Upper lobe of right lung (tissue), 1 donor: ENCODE data around the gene ADCY7. TPM values are rescaled to one million over a fixed set of nuclear protein-coding genes. Genes with fewer than 3 reads are reported as not detected.

ENCODE experiments used
- ATAC-seq: fragments of 200-7000 bp; cut with Tn5 transposase; one replicate; pipeline ENCODE4 v1.9.1; 2020; ENCODE audit warnings: mild to moderate bottlenecking, moderate library complexity
- DNase-seq: peaks from one replicate; pipeline ENCODE4 v3.0.0-alpha.2; 2020
- H3K27ac ChIP-seq: fragments of 200-600 bp; one replicate; pipeline ENCODE4 v1.8.0; 2022
- H3K27me3 ChIP-seq: fragments of 200-600 bp; one replicate; pipeline ENCODE4 v1.8.0; 2022; ENCODE audit warnings: mild to moderate bottlenecking
- H3K36me3 ChIP-seq: fragments of 200-600 bp; one replicate; pipeline ENCODE4 v1.8.0; 2022
- H3K4me1 ChIP-seq: fragments of 200-600 bp; one replicate; pipeline ENCODE4 v1.8.0; 2022
- H3K4me3 ChIP-seq: fragments of 200-600 bp; one replicate; pipeline ENCODE4 v1.8.0; 2022; ENCODE audit warnings: mild to moderate bottlenecking
- H3K9me3 ChIP-seq: fragments of 200-600 bp; one replicate; pipeline ENCODE4 v1.8.0; 2022
- CTCF ChIP-seq: fragments of 200-600 bp; IDR thresholded peaks from one replicate; pipeline ENCODE4 v1.8.0; 2022; ENCODE audit warnings: antibody characterized with exemption
- intact Hi-C: fragments of 100-400 bp; cut with DNase I; formaldehyde crosslinking; loops from one replicate; pipeline ENCODE4 v1.11.0; 2022
- total RNA-seq: library from RNA; stranded (reverse); fragmentation: NEBNext Ultra II Directional; extraction: Animal tissue kit (Norgen Biotek cat#: 25700); gene quantifications from one replicate; pipeline ENCODE4 v1.2.1, GENCODE V29; 2021
- donor health status: DM: no; HTN: yes; CAD: no; lungs with severe emphysema.

ADCY7 gene
- total RNA-seq, 1 donor from 2014 or later, result 88.1 TPM

GRCh38 chr16:50288026-50288425 is 21.7 kb downstream of the ADCY7 start:
- DNase-seq, result no peak
- no peak for TF ChIP-seq CTCF

GRCh38 chr16:50288920-50289319 is 22.6 kb downstream of the ADCY7 start:
- ATAC-seq, result no peak
- no peak overlapping the region for H3K4me3 ChIP-seq
- no peak overlapping the region for H3K27ac ChIP-seq
- H3K4me1 ChIP-seq, result peaks cover 17% of the 10 kb centered on the region
- TF ChIP-seq CTCF, result no peak
- H3K9me3 ChIP-seq, result no peaks in the 10 kb centered on the region
- intact Hi-C loops, result no loop called here
- no peak for DNase-seq
- peaks cover 50% of the 10 kb centered on the region for H3K36me3 ChIP-seq
- H3K27me3 ChIP-seq, result no peaks in the 10 kb centered on the region

More at GRCh38 chr16:50288026-50288425, 21.7 kb downstream of the ADCY7 start:
- Histone ChIP-seq H3K4me3 (no peak overlapping the region), H3K27ac (no peak overlapping the region), H3K27me3 (no peaks in the 10 kb centered on the region), H3K9me3 (no peaks in the 10 kb centered on the region), H3K36me3 (peaks cover 41% of the 10 kb centered on the region), H3K4me1 (peaks cover 26% of the 10 kb centered on the region)
- intact Hi-C loops, result no loop called here
- ATAC-seq, result no peak

- DNase-seq (no peak), ATAC-seq (no peak)
- Histone ChIP-seq H3K27me3 (no peaks in the 10 kb centered on the region), H3K27ac (no peak overlapping the region), H3K4me3 (no peak overlapping the region), H3K9me3 (no peaks in the 10 kb centered on the region), H3K36me3 (peaks cover 57% of the 10 kb centered on the region), H3K4me1 (peaks cover 4% of the 10 kb centered on the region)
- intact Hi-C loops, result no loop called here
- TF ChIP-seq CTCF, result no peak
Measured at GRCh38 chr16:50289950-50290764, 23.8 kb downstream of the ADCY7 start.

- DNase-seq (no peak), ATAC-seq (no peak)
- no peak overlapping the region for H3K4me3 ChIP-seq
- H3K9me3 ChIP-seq, result no peaks in the 10 kb centered on the region
- no peak for TF ChIP-seq CTCF
- no peak overlapping the region for H3K27ac ChIP-seq
- intact Hi-C loops, result no loop called here
- H3K4me1 ChIP-seq, result no peaks in the 10 kb centered on the region
- H3K27me3 ChIP-seq, result no peaks in the 10 kb centered on the region
- peaks cover 57% of the 10 kb centered on the region for H3K36me3 ChIP-seq
Measured at GRCh38 chr16:50290856-50291255, 24.5 kb downstream of the ADCY7 start.

GRCh38 chr16:50291719-50292565 is 25.6 kb downstream of the ADCY7 start:
- intact Hi-C loops, result no loop called here
- TF ChIP-seq CTCF, result no peak
- H3K36me3 ChIP-seq, result peaks cover 62% of the 10 kb centered on the region
- DNase-seq (no peak), ATAC-seq (no peak)
- H3K4me1 ChIP-seq, result no peaks in the 10 kb centered on the region
- H3K9me3 ChIP-seq, result no peaks in the 10 kb centered on the region
- no peak overlapping the region for H3K27ac ChIP-seq
- no peaks in the 10 kb centered on the region for H3K27me3 ChIP-seq
- no peak overlapping the region for H3K4me3 ChIP-seq
